ENCODE data around the gene RBFOX2. TPM values are rescaled to one million over a fixed set of nuclear protein-coding genes. Genes with fewer than 3 reads are reported as not detected.
A peak's percentile ranks its signal among the peaks of the same experiment; 100 is the strongest.

The RBFOX2 gene
- total RNA-seq, 1 experiment from 2014 or later = 144 TPM

- peaks cover 46% of the 10 kb centered on the region for H3K4me1 ChIP-seq (replicated peaks)
- no peaks in the 10 kb centered on the region for H3K9me3 ChIP-seq (replicated peaks)
- no peak overlapping the region for H3K27ac ChIP-seq
- peaks cover 16% of the 10 kb centered on the region for H3K36me3 ChIP-seq
- no peak for DNase-seq (ENCODE audit: low read depth in 1 of 2, low spot score in 2 of 2)
- no peak overlapping the region for H3K4me3 ChIP-seq
- no peaks in the 10 kb centered on the region for H3K27me3 ChIP-seq (replicated peaks)
Observed at GRCh38 chr22:35993048-35993714, 35.4 kb downstream of the RBFOX2 start.

- Histone ChIP-seq H3K27me3 (replicated peaks) (no peaks in the 10 kb centered on the region), H3K4me3 (no peak overlapping the region), H3K36me3 (peaks cover 16% of the 10 kb centered on the region), H3K9me3 (replicated peaks) (no peaks in the 10 kb centered on the region), H3K4me1 (replicated peaks) (peaks cover 29% of the 10 kb centered on the region), H3K27ac (no peak overlapping the region)
- DNase-seq (ENCODE audit: low read depth in 1 of 2, low spot score in 2 of 2) = peak in 1 of 2 experiments; percentile 35
Observed at GRCh38 chr22:35991168-35991567, 37.5 kb downstream of the RBFOX2 start.

- Histone ChIP-seq H3K36me3 (peaks cover 7% of the 10 kb centered on the region), H3K4me1 (replicated peaks) (peaks cover 13% of the 10 kb centered on the region), H3K27ac (no peak overlapping the region), H3K27me3 (replicated peaks) (no peaks in the 10 kb centered on the region), H3K9me3 (replicated peaks) (no peaks in the 10 kb centered on the region), H3K4me3 (no peak overlapping the region)
- no peak for DNase-seq (ENCODE audit: low read depth in 1 of 2, low spot score in 2 of 2)
Observed at GRCh38 chr22:35988030-35988429, 40.6 kb downstream of the RBFOX2 start.

GRCh38 chr22:35987487-35987886 lies 41.1 kb downstream of the RBFOX2 start:
- no peaks in the 10 kb centered on the region for H3K9me3 ChIP-seq (replicated peaks)
- peaks cover 2% of the 10 kb centered on the region for H3K36me3 ChIP-seq
- no peak overlapping the region for H3K27ac ChIP-seq
- no peak for DNase-seq (ENCODE audit: low read depth in 1 of 2, low spot score in 2 of 2)
- no peak overlapping the region for H3K4me3 ChIP-seq
- peaks cover 13% of the 10 kb centered on the region for H3K4me1 ChIP-seq (replicated peaks)
- no peaks in the 10 kb centered on the region for H3K27me3 ChIP-seq (replicated peaks)

GRCh38 chr22:35986088-35986487 lies 42.5 kb downstream of the RBFOX2 start:
- no peaks in the 10 kb centered on the region for H3K27me3 ChIP-seq (replicated peaks)
- no peak for DNase-seq (ENCODE audit: low read depth in 1 of 2, low spot score in 2 of 2)
- no peak overlapping the region for H3K27ac ChIP-seq
- H3K4me1 ChIP-seq (replicated peaks) = peaks cover 6% of the 10 kb centered on the region
- H3K36me3 ChIP-seq = no peaks in the 10 kb centered on the region; the same call in 1 of the 2 replicates
- no peak overlapping the region for H3K4me3 ChIP-seq
- H3K9me3 ChIP-seq (replicated peaks) = no peaks in the 10 kb centered on the region

GRCh38 chr22:35985371-35985770 lies 43.3 kb downstream of the RBFOX2 start:
- Histone ChIP-seq H3K36me3 (no peaks in the 10 kb centered on the region; the same call in 1 of the 2 replicates), H3K4me3 (no peak overlapping the region), H3K27ac (no peak overlapping the region), H3K9me3 (replicated peaks) (no peaks in the 10 kb centered on the region), H3K27me3 (replicated peaks) (no peaks in the 10 kb centered on the region), H3K4me1 (replicated peaks) (no peaks in the 10 kb centered on the region)
- DNase-seq (ENCODE audit: low read depth in 1 of 2, low spot score in 2 of 2) = no peak

GRCh38 chr22:35984183-35985175 lies 44.1 kb downstream of the RBFOX2 start:
- no peaks in the 10 kb centered on the region for H3K4me1 ChIP-seq (replicated peaks)
- DNase-seq (ENCODE audit: low read depth in 1 of 2, low spot score in 2 of 2) = no peak
- H3K9me3 ChIP-seq (replicated peaks) = no peaks in the 10 kb centered on the region
- no peaks in the 10 kb centered on the region for H3K27me3 ChIP-seq (replicated peaks)
- no peak overlapping the region for H3K27ac ChIP-seq
- no peak overlapping the region for H3K4me3 ChIP-seq
- H3K36me3 ChIP-seq = peaks cover 5% of the 10 kb centered on the region

- Histone ChIP-seq H3K4me3 (no peak overlapping the region), H3K9me3 (replicated peaks) (no peaks in the 10 kb centered on the region), H3K4me1 (replicated peaks) (peaks cover 5% of the 10 kb centered on the region), H3K27me3 (replicated peaks) (no peaks in the 10 kb centered on the region), H3K36me3 (peaks cover 5% of the 10 kb centered on the region), H3K27ac (no peak overlapping the region)
- no peak for DNase-seq (ENCODE audit: low read depth in 1 of 2, low spot score in 2 of 2)
Observed at GRCh38 chr22:35981900-35982299, 46.7 kb downstream of the RBFOX2 start.

- DNase-seq (ENCODE audit: low read depth in 1 of 2, low spot score in 2 of 2) = no peak
Observed at GRCh38 chr22:35978889-35979288, 49.7 kb downstream of the RBFOX2 start.

GRCh38 chr22:35978201-35978600 lies 50.4 kb downstream of the RBFOX2 start:
- Histone ChIP-seq H3K9me3 (replicated peaks) (no peaks in the 10 kb centered on the region), H3K4me1 (replicated peaks) (peaks cover 20% of the 10 kb centered on the region), H3K36me3 (peaks cover 5% of the 10 kb centered on the region; the same call in 1 of the 2 replicates), H3K4me3 (no peak overlapping the region), H3K27ac (no peak overlapping the region), H3K27me3 (replicated peaks) (no peaks in the 10 kb centered on the region)
- no peak for DNase-seq (ENCODE audit: low read depth in 1 of 2, low spot score in 2 of 2)

More at GRCh38 chr22:35978889-35979288, 49.7 kb downstream of the RBFOX2 start:
- no peaks in the 10 kb centered on the region for H3K9me3 ChIP-seq (replicated peaks)
- H3K4me1 ChIP-seq (replicated peaks) = peaks cover 13% of the 10 kb centered on the region
- H3K27ac ChIP-seq = no peak overlapping the region
- H3K36me3 ChIP-seq = peaks cover 5% of the 10 kb centered on the region; the same call in 1 of the 2 replicates
- no peaks in the 10 kb centered on the region for H3K27me3 ChIP-seq (replicated peaks)
- H3K4me3 ChIP-seq = no peak overlapping the region

- Histone ChIP-seq H3K27ac (peak overlapping the region; percentile 28; the same call in 1 of the 2 replicates), H3K27me3 (replicated peaks) (no peaks in the 10 kb centered on the region), H3K36me3 (peaks cover 5% of the 10 kb centered on the region; the same call in 1 of the 2 replicates), H3K4me1 (replicated peaks) (peaks cover 31% of the 10 kb centered on the region), H3K9me3 (replicated peaks) (no peaks in the 10 kb centered on the region), H3K4me3 (no peak overlapping the region)
- DNase-seq (ENCODE audit: low read depth in 1 of 2, low spot score in 2 of 2) = no peak
Observed at GRCh38 chr22:35977136-35977535, 51.5 kb downstream of the RBFOX2 start.

GRCh38 chr22:35973388-35973787 lies 55.2 kb downstream of the RBFOX2 start:
- Histone ChIP-seq H3K27ac (0 out of 2 replicates have a peak overlapping the region, but pooled peaks have one; percentile 25), H3K36me3 (no peaks in the 10 kb centered on the region), H3K4me1 (replicated peaks) (peaks cover 49% of the 10 kb centered on the region), H3K27me3 (replicated peaks) (no peaks in the 10 kb centered on the region), H3K9me3 (replicated peaks) (no peaks in the 10 kb centered on the region), H3K4me3 (no peak overlapping the region)
- no peak for DNase-seq (ENCODE audit: low read depth in 1 of 2, low spot score in 2 of 2)

GRCh38 chr22:35972559-35972958 lies 56.1 kb downstream of the RBFOX2 start:
- H3K9me3 ChIP-seq (replicated peaks) = no peaks in the 10 kb centered on the region
- H3K4me3 ChIP-seq = no peak overlapping the region
- no peaks in the 10 kb centered on the region for H3K36me3 ChIP-seq
- no peak for DNase-seq (ENCODE audit: low read depth in 1 of 2, low spot score in 2 of 2)
- H3K27me3 ChIP-seq (replicated peaks) = no peaks in the 10 kb centered on the region
- H3K27ac ChIP-seq = peak overlapping the region; percentile 25
- peaks cover 53% of the 10 kb centered on the region for H3K4me1 ChIP-seq (replicated peaks)
